GM21423 (cell line): Measurements from ENCODE around the gene ARSB.
"Not testable (repeated sequence)": the region's sequence is repeated elsewhere in the genome, so short reads cannot be mapped to it uniquely, and the experiment has no call there.

Experiments used
- ATAC-seq: cut with Tn5 transposase; IDR thresholded peaks from one replicate; pipeline ENCODE4 v1.9.1; 2021; ENCODE audit warnings: mild to moderate bottlenecking, moderate library complexity; ENCODE audit not compliant: unreplicated experiment

ARSB gene

GRCh38 chr5:78958672-78959445 is 26.3 kb downstream of the ARSB start:
- no peak for ATAC-seq

DNA sequence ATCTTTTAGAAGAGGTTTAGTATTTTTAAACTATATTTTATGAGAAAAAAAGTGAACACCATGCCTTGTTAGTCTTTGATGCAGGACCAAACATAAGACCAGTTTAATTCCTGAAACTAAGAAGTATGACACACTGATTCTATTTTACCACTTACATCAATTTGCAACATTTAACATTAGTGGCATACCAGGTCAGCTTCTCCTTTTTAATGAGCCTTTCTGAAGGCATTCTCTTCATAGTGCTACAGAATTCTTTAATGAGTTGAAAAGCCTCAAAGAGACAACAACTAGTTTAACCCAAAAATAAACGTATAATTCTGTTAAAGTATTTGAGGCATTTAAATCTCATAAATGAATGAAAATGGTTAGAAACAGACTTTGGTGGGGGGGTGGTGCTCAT is 28.2 kb downstream of the ARSB start:
- no peak for ATAC-seq

GRCh38 chr5:78953092-78953800 is 31.9 kb downstream of the ARSB start:
- ATAC-seq = no peak

GRCh38 chr5:78930721-78931120 is 54.4 kb downstream of the ARSB start:
- no peak for ATAC-seq

DNA sequence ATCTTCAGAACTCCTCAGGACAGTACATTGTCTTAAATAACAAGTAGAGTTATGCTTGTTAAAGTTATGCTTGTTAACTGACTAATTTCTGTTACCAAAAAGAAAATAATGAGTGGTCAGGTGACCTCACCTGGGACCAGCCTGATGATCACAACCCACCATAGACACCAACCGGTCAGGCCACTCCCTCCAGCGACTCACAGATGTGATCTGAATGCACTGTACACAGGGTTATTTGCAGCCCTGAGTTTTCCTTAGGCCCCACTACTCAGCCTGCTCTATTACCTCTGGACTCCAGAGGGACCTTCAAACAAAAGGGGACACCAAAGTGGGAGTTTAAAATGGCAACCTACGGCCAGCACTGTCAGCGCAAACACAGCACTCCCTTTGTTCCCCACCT is 55.3 kb downstream of the ARSB start:
- ATAC-seq = no peak

GRCh38 chr5:78927657-78928282 is 57.3 kb downstream of the ARSB start:
- no peak for ATAC-seq

DNA sequence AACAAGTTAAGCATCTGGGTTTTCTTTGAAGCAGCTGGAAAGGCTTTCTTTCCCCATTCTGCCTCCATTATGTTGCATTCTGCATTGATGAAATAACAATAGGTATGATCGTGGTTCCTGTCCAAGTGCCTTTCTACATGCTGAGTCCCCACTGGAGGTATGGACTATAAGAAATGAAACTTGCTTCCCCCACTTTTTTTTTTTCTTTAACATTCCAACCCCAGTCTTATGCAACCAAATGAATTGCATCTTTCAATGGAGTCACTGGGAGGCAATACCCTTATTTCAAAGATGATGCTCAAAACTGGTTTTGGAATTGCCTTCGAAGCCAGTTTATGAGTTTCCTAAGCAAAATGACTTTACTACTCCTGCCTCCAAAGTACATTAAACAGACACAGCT is 58.9 kb downstream of the ARSB start:
- no peak for ATAC-seq

GRCh38 chr5:78925129-78925876 is 59.8 kb downstream of the ARSB start:
- no peak for ATAC-seq

DNA sequence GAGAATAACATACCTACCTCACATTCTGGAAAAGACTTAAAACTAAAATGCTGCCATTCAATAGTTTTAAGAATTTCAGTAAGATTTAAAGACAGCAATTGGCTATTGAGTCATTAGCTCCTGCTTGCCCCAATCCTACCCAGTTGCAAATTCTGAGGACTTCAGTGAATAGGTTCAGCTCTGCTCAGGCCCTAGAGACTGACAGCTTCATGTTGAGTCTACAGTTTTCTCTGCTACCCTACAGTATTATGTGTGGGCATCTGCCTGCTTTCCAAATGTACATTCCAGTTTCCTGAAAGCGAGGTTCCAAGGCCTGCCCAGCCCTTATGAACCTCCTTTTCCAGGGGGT is 61.5 kb downstream of the ARSB start:
- no peak for ATAC-seq

GRCh38 chr5:78922879-78923621 is 62.1 kb downstream of the ARSB start:
- no peak for ATAC-seq

DNA sequence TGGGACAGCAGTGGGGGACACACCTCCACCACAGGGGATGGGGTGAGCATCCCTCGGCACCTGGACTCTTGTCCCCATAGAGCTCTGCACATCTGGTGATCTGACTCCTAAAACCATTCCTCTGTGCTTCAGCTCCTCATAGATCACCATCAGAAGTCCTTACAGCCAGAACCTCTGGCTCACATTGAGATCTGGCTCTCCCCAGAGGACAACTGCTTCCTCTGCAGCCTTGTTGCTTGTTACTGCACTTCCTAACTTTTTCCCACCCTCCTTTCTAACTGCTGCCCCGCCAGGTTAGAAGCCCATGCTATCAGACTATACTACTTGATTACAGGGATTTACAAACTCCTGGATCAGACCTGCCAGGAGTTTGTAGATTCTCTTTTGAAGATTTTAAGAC is 64.5 kb downstream of the ARSB start:
- ATAC-seq = no peak

DNA sequence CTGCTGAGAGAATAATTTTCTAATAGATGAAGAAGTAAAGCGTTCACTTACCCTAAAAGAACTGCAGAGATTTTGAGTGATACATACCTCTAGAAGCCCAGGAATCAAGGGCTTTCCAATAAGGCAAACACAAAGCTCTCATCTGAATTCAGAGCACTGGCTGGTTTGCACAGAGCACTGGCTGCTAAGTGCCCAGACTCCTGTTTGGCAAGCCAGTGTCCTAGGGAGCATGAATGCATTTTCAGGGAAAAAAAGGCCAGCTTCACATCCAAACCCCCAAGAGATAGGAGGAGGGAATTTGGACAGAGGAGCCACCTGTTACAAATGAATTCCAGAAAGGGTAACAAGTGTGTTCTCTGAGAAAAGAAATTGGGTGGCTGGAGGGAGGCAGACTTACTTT is 65.3 kb downstream of the ARSB start:
- no peak for ATAC-seq

DNA sequence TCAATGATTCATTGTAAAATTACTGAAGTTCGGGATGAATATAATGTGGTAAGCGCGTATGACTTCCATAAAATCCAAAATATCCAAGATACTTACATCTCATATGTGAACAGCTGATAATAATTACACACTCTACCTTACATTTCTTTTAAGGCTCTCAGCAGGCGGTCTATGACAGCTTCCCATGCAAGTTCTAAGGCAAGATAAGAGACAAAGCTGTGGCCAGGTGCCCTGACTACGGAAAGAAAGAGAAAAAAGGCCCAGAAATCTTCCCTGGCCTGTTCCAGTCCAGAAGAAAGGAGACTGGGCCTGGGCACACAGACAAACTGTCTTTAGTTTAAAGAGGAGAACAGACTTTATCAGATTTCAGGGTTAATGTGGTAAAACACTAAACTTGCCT is 69.1 kb downstream of the ARSB start:
- no peak for ATAC-seq

GRCh38 chr5:78915170-78915569 is 69.9 kb downstream of the ARSB start:
- ATAC-seq = no peak

DNA sequence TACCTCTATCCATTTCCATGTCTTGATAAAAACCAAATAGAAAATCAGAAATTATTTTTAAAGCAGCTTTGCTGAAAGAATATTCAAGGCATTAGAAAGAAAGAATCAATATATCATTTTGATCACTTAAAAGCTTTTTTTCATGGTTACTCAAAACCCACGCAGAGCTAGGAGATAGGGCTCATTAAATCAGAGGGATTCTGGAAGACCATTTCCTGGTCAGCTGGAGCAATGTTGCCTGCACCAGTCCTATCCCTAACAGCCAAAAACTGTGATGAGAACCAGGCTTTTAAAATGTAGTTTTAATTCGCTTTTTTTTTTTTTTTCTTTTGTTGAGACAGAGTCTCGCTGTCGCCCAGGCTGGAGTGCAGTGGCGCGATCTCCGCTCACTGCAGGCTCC is 72.3 kb downstream of the ARSB start:
- ATAC-seq = no peak

GRCh38 chr5:78912085-78912771 is 72.9 kb downstream of the ARSB start:
- ATAC-seq = no peak

DNA sequence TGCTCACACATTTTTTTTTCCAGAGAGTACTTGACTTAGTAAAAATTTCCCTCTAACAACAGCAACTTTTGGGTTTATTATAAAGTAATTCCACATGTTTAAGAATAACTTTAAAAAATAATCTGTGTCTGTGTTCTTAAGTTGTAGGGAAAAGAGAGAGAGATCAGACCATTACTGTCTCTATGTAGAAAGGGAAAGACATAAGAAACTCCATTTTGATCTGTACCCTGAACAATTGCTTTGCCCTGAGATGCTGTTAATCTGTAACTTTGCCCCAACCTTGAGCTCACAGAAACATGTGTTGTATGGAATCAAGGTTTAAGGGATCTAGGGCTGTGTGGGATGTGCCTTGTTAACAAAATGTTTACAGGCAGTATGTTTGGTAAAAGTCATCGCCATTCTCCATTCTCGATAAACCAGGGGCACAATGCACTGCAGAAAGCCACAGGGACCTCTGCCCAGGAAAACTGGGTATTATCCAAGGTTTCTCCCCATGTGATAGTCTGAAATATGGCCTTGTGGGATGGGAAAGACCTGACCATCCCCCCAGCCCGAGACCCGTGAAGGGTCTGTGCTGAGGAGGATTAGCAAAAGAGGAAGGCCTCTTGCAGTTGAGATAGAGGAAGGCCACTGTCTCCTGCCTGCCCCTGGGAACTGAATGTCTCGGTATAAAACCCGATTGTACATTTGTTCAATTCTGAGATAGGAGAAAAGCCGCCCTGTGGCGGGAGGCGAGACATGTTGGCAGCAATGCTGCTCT is 75.7 kb downstream of the ARSB start:
- ATAC-seq = not testable (repeated sequence)

GRCh38 chr5:78908173-78909061 is 76.7 kb downstream of the ARSB start:
- no peak for ATAC-seq
